ENCODE measurements around the gene UST. TPM values are rescaled to one million over a fixed set of nuclear protein-coding genes. Genes with fewer than 3 reads are reported as not detected.
A peak's percentile ranks its signal among the peaks of the same experiment; 100 is the strongest.
"Not testable (repeated sequence)": the region's sequence is repeated elsewhere in the genome, so short reads cannot be mapped to it uniquely, and the experiment has no call there.

The UST gene
- total RNA-seq, 1 experiment from 2014 or later: 10.0 TPM

- ChIA-PET POLR2A (interaction anchor here (1.0 to 2.3 kb wide), 3 partner anchors 9 to 14 kb away, joined by 3 to 10 read pairs (median 5); partner anchors contain the start of gene UST), CTCF (interaction anchor here (0.6 to 0.7 kb wide), 2 partner anchors 35 to 177 kb away, joined by 3 read pairs; no protein-coding TSS in a partner anchor)
- Mint-ChIP-seq H3K36me3 (ENCODE audit: insufficient read depth, unreplicated experiment) (peaks cover 5% of the 10 kb centered on the region), H3K27ac (ENCODE audit: low read depth, unreplicated experiment) (peak overlapping the region; percentile 90), H3K4me1 (ENCODE audit: insufficient read depth, unreplicated experiment) (peaks cover 23% of the 10 kb centered on the region), H3K9me3 (ENCODE audit: unreplicated experiment) (peaks cover 7% of the 10 kb centered on the region), H3K27me3 (ENCODE audit: insufficient read depth, unreplicated experiment) (no peaks in the 10 kb centered on the region), H3K4me3 (ENCODE audit: unreplicated experiment) (peak overlapping the region; percentile 65)
- no peak for DNase-seq (ENCODE audit: unreplicated experiment)
- BruUV-seq (replicated peaks): no TSS peak
- intact Hi-C loops (cut with micrococcal nuclease): no loop called here
- TF ChIP-seq CTCF (IDR thresholded peaks at IDR 0.05; ENCODE audit: unreplicated experiment): no peak
Measured at GRCh38 chr6:148760258-148760534, 13.4 kb downstream of the UST start.

GRCh38 chr6:148760568-148761526 lies 14.0 kb downstream of the UST start:
- Mint-ChIP-seq H3K27ac (ENCODE audit: low read depth, unreplicated experiment) (peak overlapping the region; percentile 90), H3K36me3 (ENCODE audit: insufficient read depth, unreplicated experiment) (peaks cover 5% of the 10 kb centered on the region), H3K4me1 (ENCODE audit: insufficient read depth, unreplicated experiment) (peaks cover 23% of the 10 kb centered on the region), H3K9me3 (ENCODE audit: unreplicated experiment) (peaks cover 7% of the 10 kb centered on the region), H3K27me3 (ENCODE audit: insufficient read depth, unreplicated experiment) (no peaks in the 10 kb centered on the region), H3K4me3 (ENCODE audit: unreplicated experiment) (peak overlapping the region; percentile 65)
- TSS peak; percentile 80 for BruUV-seq (replicated peaks)
- ChIA-PET CTCF (interaction anchor here (0.6 to 0.7 kb wide), 2 partner anchors 177 to 953 kb away, joined by 3 read pairs; no protein-coding TSS in a partner anchor), POLR2A (interaction anchor here (1.0 to 2.3 kb wide), 4 partner anchors 10 to 15 kb away, joined by 3 to 10 read pairs (median 4); partner anchors contain the start of gene UST)
- TF ChIP-seq CTCF (IDR thresholded peaks at IDR 0.05; ENCODE audit: unreplicated experiment): no peak
- intact Hi-C loops (cut with micrococcal nuclease): no loop called here
- DNase-seq (ENCODE audit: unreplicated experiment): peak; percentile 54

- Mint-ChIP-seq H3K9me3 (ENCODE audit: unreplicated experiment) (peaks cover 7% of the 10 kb centered on the region), H3K4me3 (ENCODE audit: unreplicated experiment) (peak overlapping the region; percentile 65), H3K4me1 (ENCODE audit: insufficient read depth, unreplicated experiment) (peaks cover 23% of the 10 kb centered on the region), H3K36me3 (ENCODE audit: insufficient read depth, unreplicated experiment) (no peaks in the 10 kb centered on the region), H3K27me3 (ENCODE audit: insufficient read depth, unreplicated experiment) (no peaks in the 10 kb centered on the region), H3K27ac (ENCODE audit: low read depth, unreplicated experiment) (peak overlapping the region; percentile 90)
- no peak for DNase-seq (ENCODE audit: unreplicated experiment)
- POLR2A ChIA-PET: interaction anchor here (1.0 to 2.3 kb wide), 2 partner anchors 11 to 14 kb away, joined by 3 to 10 read pairs; no protein-coding TSS in a partner anchor
- intact Hi-C loops (cut with micrococcal nuclease): no loop called here
- TF ChIP-seq CTCF (IDR thresholded peaks at IDR 0.05; ENCODE audit: unreplicated experiment): no peak
- BruUV-seq (replicated peaks): no TSS peak
- CTCF ChIA-PET: interaction anchor here (0.6 kb wide), 1 partner anchor 952 kb away, joined by 3 read pairs; no protein-coding TSS in a partner anchor
Measured at GRCh38 chr6:148761527-148762011, 14.7 kb downstream of the UST start.

- H3K4me1 Mint-ChIP-seq (ENCODE audit: insufficient read depth, unreplicated experiment): peaks cover 23% of the 10 kb centered on the region
- no peak for TF ChIP-seq CTCF (IDR thresholded peaks at IDR 0.05; ENCODE audit: unreplicated experiment)
- POLR2A ChIA-PET: interaction anchor here (0.9 kb wide), 1 partner anchor 14 kb away, joined by 3 read pairs; no protein-coding TSS in a partner anchor
- no peak overlapping the region for H3K27ac Mint-ChIP-seq (ENCODE audit: low read depth, unreplicated experiment)
- no peaks in the 10 kb centered on the region for H3K36me3 Mint-ChIP-seq (ENCODE audit: insufficient read depth, unreplicated experiment)
- BruUV-seq (replicated peaks): no TSS peak
- H3K9me3 Mint-ChIP-seq (ENCODE audit: unreplicated experiment): peaks cover 7% of the 10 kb centered on the region
- CTCF ChIA-PET: no interaction called here
- no peak overlapping the region for H3K4me3 Mint-ChIP-seq (ENCODE audit: unreplicated experiment)
- no peak for DNase-seq (ENCODE audit: unreplicated experiment)
- intact Hi-C loops (cut with micrococcal nuclease): no loop called here
- no peaks in the 10 kb centered on the region for H3K27me3 Mint-ChIP-seq (ENCODE audit: insufficient read depth, unreplicated experiment)
Measured at GRCh38 chr6:148762231-148762630, 15.4 kb downstream of the UST start.

- H3K4me1 Mint-ChIP-seq (ENCODE audit: insufficient read depth, unreplicated experiment): peaks cover 17% of the 10 kb centered on the region
- POLR2A ChIA-PET; H3K27ac Mint-ChIP-seq (ENCODE audit: low read depth, unreplicated experiment); H3K27me3 Mint-ChIP-seq (ENCODE audit: insufficient read depth, unreplicated experiment); H3K4me3 Mint-ChIP-seq (ENCODE audit: unreplicated experiment); intact Hi-C loops (cut with micrococcal nuclease); CTCF ChIA-PET; H3K9me3 Mint-ChIP-seq (ENCODE audit: unreplicated experiment); DNase-seq (ENCODE audit: unreplicated experiment); BruUV-seq (replicated peaks); H3K36me3 Mint-ChIP-seq (ENCODE audit: insufficient read depth, unreplicated experiment): not testable (repeated sequence)
Measured at GRCh38 chr6:148764259-148765020, 17.6 kb downstream of the UST start.

Measured in MCF 10A (cell line).